ENCODE measurements around the gene ZNF334.

The ZNF334 gene

DNA sequence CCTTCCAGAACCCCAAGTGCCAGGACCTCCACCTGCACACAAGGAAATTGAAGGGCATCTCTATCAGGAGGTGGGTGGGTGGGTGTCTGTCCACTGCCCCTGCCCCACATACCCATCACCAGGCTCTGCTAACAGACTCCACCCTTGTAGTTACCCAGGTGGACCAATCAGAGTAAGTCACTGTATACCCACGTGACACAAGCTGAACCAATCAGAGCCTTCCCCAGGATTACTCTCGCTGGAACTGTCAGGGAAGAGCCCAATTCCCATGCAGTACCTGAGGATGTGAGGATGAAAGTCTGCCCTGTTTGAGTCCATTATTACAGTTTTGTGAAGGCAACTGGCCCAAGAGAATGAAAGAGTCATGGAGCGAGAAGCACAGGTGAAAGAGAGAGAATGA is 32.9 kb upstream of the ZNF334 start:
- H3K9ac ChIP-seq (ENCODE audit: low read length in 5 of 5), result no peak overlapping the region
- no peak overlapping the region for H3K27ac ChIP-seq (ENCODE audit: low read depth, low read length)
- no peaks in the 10 kb centered on the region for H3K9me3 ChIP-seq (ENCODE audit: control insufficient read depth in 5 of 5, low read length in 5 of 5)
- peaks cover 0 to 22% (median 17%) of the 10 kb centered on the region in 5 donors for H3K27me3 ChIP-seq (ENCODE audit: control insufficient read depth in 5 of 5, insufficient read depth in 4 of 5, low read length in 5 of 5)
- H3K4me1 ChIP-seq (ENCODE audit: control insufficient read depth in 5 of 5, insufficient read depth in 5 of 5, low read length in 5 of 5), result peaks cover 0 to 5% (median 0%) of the 10 kb centered on the region in 5 donors
- H3K4me3 ChIP-seq (ENCODE audit: low read depth in 1 of 5, low read length in 5 of 5), result no peak overlapping the region
- no peaks in the 10 kb centered on the region for H3K36me3 ChIP-seq (ENCODE audit: control insufficient read depth in 5 of 5, insufficient read depth in 5 of 5, low read length in 5 of 5)

DNA sequence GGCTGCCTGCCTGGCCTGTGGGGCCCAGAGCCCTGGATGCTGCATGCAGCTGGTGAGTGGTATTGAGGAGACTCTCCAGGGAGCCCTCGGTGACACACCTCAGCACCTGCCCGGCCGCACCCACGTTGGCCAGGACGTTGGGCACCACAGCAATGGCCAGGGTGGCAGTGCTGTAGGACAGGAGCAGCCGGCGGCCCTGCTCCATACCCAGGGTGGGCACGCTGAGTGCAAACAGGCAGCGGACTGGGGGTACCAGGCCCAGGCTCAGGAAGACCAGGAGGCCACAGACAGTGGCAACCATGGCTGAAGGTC is 32.4 kb upstream of the ZNF334 start:
- no peak overlapping the region for H3K9ac ChIP-seq (ENCODE audit: low read length in 5 of 5)
- no peaks in the 10 kb centered on the region for H3K9me3 ChIP-seq (ENCODE audit: control insufficient read depth in 5 of 5, low read length in 5 of 5)
- no peaks in the 10 kb centered on the region for H3K36me3 ChIP-seq (ENCODE audit: control insufficient read depth in 5 of 5, insufficient read depth in 5 of 5, low read length in 5 of 5)
- H3K27me3 ChIP-seq (ENCODE audit: control insufficient read depth in 5 of 5, insufficient read depth in 4 of 5, low read length in 5 of 5), result peaks cover 0 to 25% (median 21%) of the 10 kb centered on the region in 5 donors
- H3K4me3 ChIP-seq (ENCODE audit: low read depth in 1 of 5, low read length in 5 of 5), result no peak overlapping the region
- H3K27ac ChIP-seq (ENCODE audit: low read depth, low read length), result no peak overlapping the region
- peaks cover 0 to 5% (median 0%) of the 10 kb centered on the region in 5 donors for H3K4me1 ChIP-seq (ENCODE audit: control insufficient read depth in 5 of 5, insufficient read depth in 5 of 5, low read length in 5 of 5)

DNA sequence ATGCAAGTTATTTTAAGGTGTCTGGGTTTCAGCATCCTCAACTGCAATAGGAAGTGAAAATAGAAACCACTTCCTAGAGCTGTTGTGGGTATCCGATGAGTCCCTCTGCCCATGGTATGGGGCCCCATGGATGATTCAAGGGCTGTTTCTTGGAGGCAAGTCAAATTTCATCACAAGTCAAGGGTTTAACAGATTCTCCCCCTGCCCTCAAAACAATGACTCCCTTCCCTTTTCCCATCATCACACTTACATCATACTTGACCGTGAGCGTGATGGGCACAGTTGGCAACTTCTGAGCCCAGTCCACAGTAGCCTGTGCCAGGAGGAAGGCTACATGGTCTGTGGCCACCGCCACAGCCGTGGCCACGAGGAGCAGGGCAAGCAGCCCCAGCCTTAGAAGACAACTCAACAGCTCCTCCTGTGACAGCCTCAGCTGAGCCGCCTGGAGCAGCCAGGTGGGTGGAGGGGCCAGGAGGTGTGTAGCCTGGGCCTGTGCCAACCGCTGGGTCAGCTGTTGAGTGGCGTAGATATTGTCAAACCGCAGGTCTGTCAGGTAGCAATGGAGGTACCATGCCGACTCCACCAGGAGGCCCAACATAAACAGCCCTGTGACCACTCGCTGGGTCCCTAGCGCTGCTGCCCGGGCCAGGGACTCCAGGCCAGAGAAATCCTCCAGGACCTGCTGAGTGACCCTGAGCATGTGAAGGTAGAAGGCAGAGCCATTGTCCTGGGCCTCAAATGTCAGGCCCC is 31.9 kb upstream of the ZNF334 start:
- no peak overlapping the region for H3K4me3 ChIP-seq (ENCODE audit: low read depth in 1 of 5, low read length in 5 of 5)
- no peak overlapping the region for H3K27ac ChIP-seq (ENCODE audit: low read depth, low read length)
- H3K9me3 ChIP-seq (ENCODE audit: control insufficient read depth in 5 of 5, low read length in 5 of 5), result no peaks in the 10 kb centered on the region
- H3K4me1 ChIP-seq (ENCODE audit: control insufficient read depth in 5 of 5, insufficient read depth in 5 of 5, low read length in 5 of 5), result peaks cover 0 to under 1% (median 0%) of the 10 kb centered on the region in 5 donors
- peaks cover 0 to 25% (median 21%) of the 10 kb centered on the region in 5 donors for H3K27me3 ChIP-seq (ENCODE audit: control insufficient read depth in 5 of 5, insufficient read depth in 4 of 5, low read length in 5 of 5)
- H3K36me3 ChIP-seq (ENCODE audit: control insufficient read depth in 5 of 5, insufficient read depth in 5 of 5, low read length in 5 of 5), result no peaks in the 10 kb centered on the region
- no peak overlapping the region for H3K9ac ChIP-seq (ENCODE audit: low read length in 5 of 5)

DNA sequence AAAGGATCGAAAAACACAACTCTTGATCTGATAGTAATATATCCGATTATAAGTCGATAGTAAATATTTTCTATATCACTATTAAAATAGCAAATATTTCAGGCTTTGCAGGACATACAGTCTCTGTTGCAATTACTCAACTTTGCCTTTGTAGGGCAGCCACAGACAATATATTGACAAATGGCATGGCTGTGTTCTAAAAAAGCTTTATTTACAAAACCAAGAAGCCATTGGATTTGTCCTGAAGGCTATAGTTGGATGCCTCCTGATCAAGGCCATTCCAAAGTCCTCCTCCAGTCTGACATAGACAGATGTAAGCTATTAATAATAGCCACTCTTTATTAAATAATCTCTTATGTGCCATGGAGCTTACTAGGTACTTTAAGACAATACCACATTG is 31.2 kb upstream of the ZNF334 start:
- Histone ChIP-seq H3K9ac (ENCODE audit: low read length in 5 of 5) (no peak overlapping the region), H3K9me3 (ENCODE audit: control insufficient read depth in 5 of 5, low read length in 5 of 5) (no peaks in the 10 kb centered on the region), H3K4me1 (ENCODE audit: control insufficient read depth in 5 of 5, insufficient read depth in 5 of 5, low read length in 5 of 5) (no peaks in the 10 kb centered on the region), H3K27ac (ENCODE audit: low read depth, low read length) (no peak overlapping the region), H3K27me3 (ENCODE audit: control insufficient read depth in 5 of 5, insufficient read depth in 4 of 5, low read length in 5 of 5) (peaks cover 0 to 25% (median 21%) of the 10 kb centered on the region in 5 donors), H3K4me3 (ENCODE audit: low read depth in 1 of 5, low read length in 5 of 5) (no peak overlapping the region), H3K36me3 (ENCODE audit: control insufficient read depth in 5 of 5, insufficient read depth in 5 of 5, low read length in 5 of 5) (no peaks in the 10 kb centered on the region)

DNA sequence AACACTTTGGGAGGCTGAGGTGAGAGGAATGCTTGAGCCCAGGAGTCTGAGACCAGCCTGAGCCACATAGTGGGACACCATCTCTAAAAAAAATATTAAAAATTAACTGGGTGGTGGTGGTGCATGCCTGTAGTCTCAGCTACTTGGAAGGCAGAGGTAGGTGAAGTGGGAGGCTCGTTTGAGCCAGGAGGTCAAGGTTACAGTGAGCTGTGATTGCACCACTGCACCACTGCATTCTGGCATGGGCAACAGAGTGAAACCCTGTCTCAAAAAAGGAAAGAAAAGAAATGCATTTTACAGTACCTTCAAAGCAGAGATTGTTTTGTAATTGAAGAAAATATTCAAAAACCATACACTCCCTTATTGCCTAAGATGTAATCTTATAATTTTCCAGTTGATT is 30.6 kb upstream of the ZNF334 start:
- Histone ChIP-seq H3K4me3 (ENCODE audit: low read depth in 1 of 5, low read length in 5 of 5) (no peak overlapping the region), H3K27me3 (ENCODE audit: control insufficient read depth in 5 of 5, insufficient read depth in 4 of 5, low read length in 5 of 5) (peaks cover 0 to 29% (median 21%) of the 10 kb centered on the region in 5 donors), H3K27ac (ENCODE audit: low read depth, low read length) (no peak overlapping the region), H3K4me1 (ENCODE audit: control insufficient read depth in 5 of 5, insufficient read depth in 5 of 5, low read length in 5 of 5) (no peaks in the 10 kb centered on the region), H3K9ac (ENCODE audit: low read length in 5 of 5) (no peak overlapping the region), H3K36me3 (ENCODE audit: control insufficient read depth in 5 of 5, insufficient read depth in 5 of 5, low read length in 5 of 5) (no peaks in the 10 kb centered on the region), H3K9me3 (ENCODE audit: control insufficient read depth in 5 of 5, low read length in 5 of 5) (no peaks in the 10 kb centered on the region)

DNA sequence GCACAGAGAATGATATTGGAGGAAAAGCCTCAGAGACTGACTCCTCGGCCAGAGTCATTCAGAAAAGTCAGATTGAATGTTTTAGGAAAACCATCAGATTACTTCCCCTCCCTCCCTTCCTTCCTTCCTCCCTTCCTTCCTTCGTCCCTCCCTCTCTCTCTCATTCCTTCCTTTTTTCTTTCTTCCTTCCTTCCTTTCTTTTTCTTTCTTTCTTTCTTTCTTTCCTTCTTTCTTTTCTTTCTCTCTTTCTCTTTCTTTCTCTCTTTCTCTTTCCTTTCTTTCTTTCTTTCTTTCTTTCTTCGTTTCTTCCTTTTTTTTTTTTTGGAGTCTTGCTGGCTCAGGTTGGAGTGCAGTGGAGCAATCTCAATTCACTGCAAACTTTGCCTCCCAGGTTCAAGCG is 29.7 kb upstream of the ZNF334 start:
- no peak overlapping the region for H3K27ac ChIP-seq (ENCODE audit: low read depth, low read length)
- no peak overlapping the region for H3K9ac ChIP-seq (ENCODE audit: low read length in 5 of 5)
- no peaks in the 10 kb centered on the region for H3K36me3 ChIP-seq (ENCODE audit: control insufficient read depth in 5 of 5, insufficient read depth in 5 of 5, low read length in 5 of 5)
- peaks cover 0 to 28% (median 20%) of the 10 kb centered on the region in 5 donors for H3K27me3 ChIP-seq (ENCODE audit: control insufficient read depth in 5 of 5, insufficient read depth in 4 of 5, low read length in 5 of 5)
- no peaks in the 10 kb centered on the region for H3K9me3 ChIP-seq (ENCODE audit: control insufficient read depth in 5 of 5, low read length in 5 of 5)
- H3K4me1 ChIP-seq (ENCODE audit: control insufficient read depth in 5 of 5, insufficient read depth in 5 of 5, low read length in 5 of 5), result no peaks in the 10 kb centered on the region
- no peak overlapping the region for H3K4me3 ChIP-seq (ENCODE audit: low read depth in 1 of 5, low read length in 5 of 5)

DNA sequence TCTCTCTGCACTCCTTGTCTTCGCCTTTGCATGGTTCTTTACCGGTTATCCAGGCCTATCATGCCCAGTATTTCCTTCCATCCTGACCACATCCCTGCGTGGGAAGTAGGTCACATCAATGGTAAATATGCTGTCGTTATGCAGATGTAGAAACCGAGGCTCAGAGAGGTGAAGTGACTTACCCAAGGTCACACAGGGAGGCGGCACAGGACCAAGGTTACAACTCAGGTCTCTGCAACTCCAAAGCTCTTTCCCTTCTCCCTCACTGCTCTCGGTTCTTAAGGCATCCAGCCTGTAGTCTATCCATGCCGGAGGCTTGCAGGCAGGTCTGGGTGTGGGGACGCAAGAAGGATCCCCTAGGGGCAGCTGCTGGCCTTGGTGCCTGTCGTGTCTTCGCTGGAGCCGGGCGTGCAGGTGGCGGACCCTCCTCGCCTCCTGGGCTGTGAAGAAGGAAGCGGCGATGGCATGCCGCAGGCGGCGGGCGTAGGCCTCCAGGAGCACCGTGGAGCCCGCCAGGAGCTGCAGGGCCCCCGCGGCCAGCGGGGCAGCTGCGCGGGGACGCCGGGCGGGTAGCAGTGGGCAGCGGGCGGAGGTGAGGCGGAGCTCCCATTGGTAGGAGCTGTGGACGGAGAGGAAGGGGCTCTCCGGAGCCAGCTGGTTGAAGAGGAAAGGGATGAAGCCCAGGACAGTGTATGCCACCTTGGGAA is 28.0 kb upstream of the ZNF334 start:
- no peak overlapping the region for H3K4me3 ChIP-seq (ENCODE audit: low read depth in 1 of 5, low read length in 5 of 5)
- no peak overlapping the region for H3K27ac ChIP-seq (ENCODE audit: low read depth, low read length)
- H3K27me3 ChIP-seq (ENCODE audit: control insufficient read depth in 5 of 5, insufficient read depth in 4 of 5, low read length in 5 of 5), result peaks cover 0 to 28% (median 12%) of the 10 kb centered on the region in 5 donors
- H3K36me3 ChIP-seq (ENCODE audit: control insufficient read depth in 5 of 5, insufficient read depth in 5 of 5, low read length in 5 of 5), result no peaks in the 10 kb centered on the region
- no peaks in the 10 kb centered on the region for H3K9me3 ChIP-seq (ENCODE audit: control insufficient read depth in 5 of 5, low read length in 5 of 5)
- no peak overlapping the region for H3K9ac ChIP-seq (ENCODE audit: low read length in 5 of 5)
- no peaks in the 10 kb centered on the region for H3K4me1 ChIP-seq (ENCODE audit: control insufficient read depth in 5 of 5, insufficient read depth in 5 of 5, low read length in 5 of 5)

DNA sequence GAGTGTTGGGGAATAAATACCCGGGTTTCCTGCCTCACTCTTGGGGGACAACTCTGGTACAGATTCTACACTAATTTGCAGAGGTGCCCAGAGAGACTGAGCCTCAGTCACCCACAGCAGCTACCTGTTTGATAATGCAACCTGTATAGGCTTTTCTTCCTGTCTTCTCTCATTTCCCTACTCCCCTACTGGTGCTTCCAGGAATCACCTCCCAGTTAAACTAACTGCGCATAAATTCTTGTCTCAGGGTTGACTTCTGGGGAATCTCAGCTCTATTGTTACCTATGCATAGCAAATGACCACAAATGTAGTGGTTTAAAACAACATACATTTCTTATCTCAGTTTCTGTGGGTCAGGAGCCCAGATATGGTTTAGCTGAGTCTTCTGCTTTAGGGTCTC is 25.8 kb upstream of the ZNF334 start:
- Histone ChIP-seq H3K27me3 (ENCODE audit: control insufficient read depth in 5 of 5, insufficient read depth in 4 of 5, low read length in 5 of 5) (peaks cover 0 to 23% (median 6%) of the 10 kb centered on the region in 5 donors), H3K36me3 (ENCODE audit: control insufficient read depth in 5 of 5, insufficient read depth in 5 of 5, low read length in 5 of 5) (no peaks in the 10 kb centered on the region), H3K4me1 (ENCODE audit: control insufficient read depth in 5 of 5, insufficient read depth in 5 of 5, low read length in 5 of 5) (no peaks in the 10 kb centered on the region), H3K27ac (ENCODE audit: low read depth, low read length) (no peak overlapping the region), H3K9me3 (ENCODE audit: control insufficient read depth in 5 of 5, low read length in 5 of 5) (no peaks in the 10 kb centered on the region), H3K9ac (ENCODE audit: low read length in 5 of 5) (no peak overlapping the region), H3K4me3 (ENCODE audit: low read depth in 1 of 5, low read length in 5 of 5) (no peak overlapping the region)

DNA sequence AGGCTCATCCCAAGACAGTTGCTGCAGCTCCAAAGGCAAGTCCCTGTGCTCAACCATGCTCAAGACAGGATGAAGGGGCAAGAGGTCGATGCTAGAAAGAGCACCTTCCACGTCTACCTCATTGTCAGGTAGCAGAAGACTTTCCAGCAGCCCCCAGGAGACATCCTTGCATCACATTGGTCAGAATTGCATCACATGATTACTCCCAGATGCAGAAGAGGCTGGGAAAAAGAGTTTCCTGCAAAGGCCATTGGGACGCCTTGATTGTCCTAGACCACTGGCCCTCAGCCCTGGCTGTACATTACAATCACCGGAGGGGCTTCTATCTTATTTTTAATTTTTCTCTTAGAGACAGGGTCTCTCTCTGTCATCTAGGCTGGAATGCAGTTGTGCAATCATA is 17.3 kb upstream of the ZNF334 start:
- Histone ChIP-seq H3K27ac (ENCODE audit: low read depth, low read length) (no peak overlapping the region), H3K36me3 (ENCODE audit: control insufficient read depth in 5 of 5, insufficient read depth in 5 of 5, low read length in 5 of 5) (no peaks in the 10 kb centered on the region), H3K4me3 (ENCODE audit: low read depth in 1 of 5, low read length in 5 of 5) (no peak overlapping the region), H3K4me1 (ENCODE audit: control insufficient read depth in 5 of 5, insufficient read depth in 5 of 5, low read length in 5 of 5) (no peaks in the 10 kb centered on the region), H3K9me3 (ENCODE audit: control insufficient read depth in 5 of 5, low read length in 5 of 5) (no peaks in the 10 kb centered on the region), H3K27me3 (ENCODE audit: control insufficient read depth in 5 of 5, insufficient read depth in 4 of 5, low read length in 5 of 5) (peaks cover 2 to 7% (median 3%) of the 10 kb centered on the region in 5 donors), H3K9ac (ENCODE audit: low read length in 5 of 5) (no peak overlapping the region)

DNA sequence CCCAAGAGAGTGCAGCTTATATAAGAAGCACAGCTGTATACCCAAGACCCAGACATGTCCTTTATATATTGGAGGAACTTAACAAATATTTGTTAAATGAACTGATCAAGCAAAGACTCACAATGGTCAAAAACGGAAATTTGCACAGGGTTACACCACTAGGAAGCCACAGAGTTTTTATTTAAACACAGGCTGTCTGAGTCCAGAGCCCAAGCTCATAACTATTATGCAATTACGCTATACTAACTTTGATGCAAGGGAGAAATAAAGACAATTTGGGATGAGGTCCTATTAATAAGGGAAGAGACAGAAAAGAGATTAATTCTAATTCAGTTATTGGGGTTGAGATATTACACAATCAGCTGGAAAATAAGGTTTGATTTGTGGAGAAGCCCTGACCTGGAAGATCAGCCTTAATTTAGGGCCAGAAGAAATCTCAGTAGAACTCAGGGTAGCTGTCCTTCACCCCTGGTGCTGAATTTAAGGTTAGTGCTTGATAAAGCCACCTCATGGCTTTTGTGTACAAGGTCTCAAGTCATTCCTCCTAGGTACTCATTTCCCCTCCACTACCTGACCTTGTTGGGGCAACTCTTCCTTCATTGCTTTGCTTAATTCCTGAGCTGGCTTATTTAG is 10.5 kb upstream of the ZNF334 start:
- H3K27me3 ChIP-seq (ENCODE audit: control insufficient read depth in 5 of 5, insufficient read depth in 4 of 5, low read length in 5 of 5), result peaks cover 0 to 7% (median 3%) of the 10 kb centered on the region in 5 donors
- no peak overlapping the region for H3K4me3 ChIP-seq (ENCODE audit: low read depth in 1 of 5, low read length in 5 of 5)
- H3K36me3 ChIP-seq (ENCODE audit: control insufficient read depth in 5 of 5, insufficient read depth in 5 of 5, low read length in 5 of 5), result no peaks in the 10 kb centered on the region
- no peaks in the 10 kb centered on the region for H3K9me3 ChIP-seq (ENCODE audit: control insufficient read depth in 5 of 5, low read length in 5 of 5)
- no peak overlapping the region for H3K9ac ChIP-seq (ENCODE audit: low read length in 5 of 5)
- H3K27ac ChIP-seq (ENCODE audit: low read depth, low read length), result no peak overlapping the region
- H3K4me1 ChIP-seq (ENCODE audit: control insufficient read depth in 5 of 5, insufficient read depth in 5 of 5, low read length in 5 of 5), result no peaks in the 10 kb centered on the region

Data from subcutaneous abdominal adipose tissue (tissue), 5 donors.